GM19023 (cell line): ENCODE results near the gene XIRP2.
"Not testable (repeated sequence)": the region's sequence is repeated elsewhere in the genome, so short reads cannot be mapped to it uniquely, and the experiment has no call there.

Experiments used
- ATAC-seq: cut with Tn5 transposase; IDR thresholded peaks from one replicate; pipeline ENCODE4 v1.9.1; 2021; ENCODE audit warnings: mild to moderate bottlenecking, moderate library complexity; ENCODE audit not compliant: unreplicated experiment

XIRP2 gene

GRCh38 chr2:167028503-167028902 is 140.2 kb downstream of the XIRP2 start:
- ATAC-seq, result no peak

- not testable (repeated sequence) for ATAC-seq
Measured at GRCh38 chr2:167034976-167035375, 146.7 kb downstream of the XIRP2 start.

- no peak for ATAC-seq
Measured at GRCh38 chr2:167048829-167049228, 160.5 kb downstream of the XIRP2 start.

- ATAC-seq, result no peak
Measured at GRCh38 chr2:167049659-167050058, 161.4 kb downstream of the XIRP2 start.

GRCh38 chr2:167052825-167053224 is 164.5 kb downstream of the XIRP2 start:
- no peak for ATAC-seq

- ATAC-seq, result no peak
Measured at GRCh38 chr2:167054881-167055280, 166.6 kb downstream of the XIRP2 start.

- ATAC-seq, result no peak
Measured at GRCh38 chr2:167057446-167057845, 169.2 kb downstream of the XIRP2 start.

GRCh38 chr2:167059173-167059572 is 170.9 kb downstream of the XIRP2 start:
- ATAC-seq, result no peak

- ATAC-seq, result no peak
Measured at GRCh38 chr2:167069855-167070254, 181.6 kb downstream of the XIRP2 start.

GRCh38 chr2:167075708-167076107 is 187.4 kb downstream of the XIRP2 start:
- not testable (repeated sequence) for ATAC-seq

- not testable (repeated sequence) for ATAC-seq
Measured at GRCh38 chr2:167098931-167099330, 210.7 kb downstream of the XIRP2 start.

GRCh38 chr2:167100506-167100905 is 212.2 kb downstream of the XIRP2 start:
- ATAC-seq, result no peak

GRCh38 chr2:167103028-167103756 is 214.9 kb downstream of the XIRP2 start:
- ATAC-seq, result no peak

- no peak for ATAC-seq
Measured at GRCh38 chr2:167103757-167104133, 215.5 kb downstream of the XIRP2 start.

- no peak for ATAC-seq
Measured at GRCh38 chr2:167104691-167105090, 216.4 kb downstream of the XIRP2 start.

GRCh38 chr2:167109682-167110081 is 221.4 kb downstream of the XIRP2 start:
- not testable (repeated sequence) for ATAC-seq

GRCh38 chr2:167110345-167110744 is 222.1 kb downstream of the XIRP2 start:
- no peak for ATAC-seq

- ATAC-seq, result no peak
Measured at GRCh38 chr2:167114018-167114417, 225.7 kb downstream of the XIRP2 start.

- ATAC-seq, result no peak
Measured at GRCh38 chr2:167115541-167115940, 227.3 kb downstream of the XIRP2 start.

- ATAC-seq, result no peak
Measured at GRCh38 chr2:167122389-167122788, 234.1 kb downstream of the XIRP2 start.

- ATAC-seq, result no peak
Measured at GRCh38 chr2:167126165-167126564, 237.9 kb downstream of the XIRP2 start.

- no peak for ATAC-seq
Measured at GRCh38 chr2:167127135-167127534, 238.9 kb downstream of the XIRP2 start.

GRCh38 chr2:167128130-167128529 is 239.8 kb downstream of the XIRP2 start:
- ATAC-seq, result no peak
